ENCODE measurements around the gene UNC13D. TPM values are rescaled to one million over a fixed set of nuclear protein-coding genes. Genes with fewer than 3 reads are reported as not detected.
"Not testable (repeated sequence)": the region's sequence is repeated elsewhere in the genome, so short reads cannot be mapped to it uniquely, and the experiment has no call there.

UNC13D gene
- total RNA-seq, 1 donor from 2014 or later, result 4.7 TPM

GRCh38 chr17:75869282-75870141 lies 25.3 kb upstream of the UNC13D start:
- no peak for FAIRE-seq
- no peak for TF ChIP-seq CTCF (IDR thresholded peaks at IDR 0.05; ENCODE audit: insufficient read depth, low read length, severe bottlenecking)

GRCh38 chr17:75868730-75869281 lies 24.6 kb upstream of the UNC13D start:
- H3K4me3 ChIP-seq (ENCODE audit: low read depth, low read length); H3K27me3 ChIP-seq (ENCODE audit: control insufficient read depth, insufficient read depth, low read length): not testable (repeated sequence)

More at GRCh38 chr17:75869282-75870141, 25.3 kb upstream of the UNC13D start:
- no peaks in the 10 kb centered on the region for H3K36me3 ChIP-seq (ENCODE audit: control insufficient read depth, insufficient read depth, low read length)
- H3K4me3 ChIP-seq (ENCODE audit: low read depth, low read length), result no peak overlapping the region
- no peaks in the 10 kb centered on the region for H3K27me3 ChIP-seq (ENCODE audit: control insufficient read depth, insufficient read depth, low read length)
- DNase-seq (ENCODE audit: low read depth), result peak; percentile 54

GRCh38 chr17:75865404-75866188 lies 21.4 kb upstream of the UNC13D start:
- not testable (repeated sequence) for H3K4me3 ChIP-seq (ENCODE audit: low read depth, low read length); DNase-seq (ENCODE audit: low read depth); H3K27me3 ChIP-seq (ENCODE audit: control insufficient read depth, insufficient read depth, low read length); H3K36me3 ChIP-seq (ENCODE audit: control insufficient read depth, insufficient read depth, low read length); FAIRE-seq

More at GRCh38 chr17:75868730-75869281, 24.6 kb upstream of the UNC13D start:
- not testable (repeated sequence) for DNase-seq (ENCODE audit: low read depth); FAIRE-seq; H3K36me3 ChIP-seq (ENCODE audit: control insufficient read depth, insufficient read depth, low read length)

GRCh38 chr17:75864887-75865286 lies 20.7 kb upstream of the UNC13D start:
- H3K4me3 ChIP-seq (ENCODE audit: low read depth, low read length); H3K27me3 ChIP-seq (ENCODE audit: control insufficient read depth, insufficient read depth, low read length); H3K36me3 ChIP-seq (ENCODE audit: control insufficient read depth, insufficient read depth, low read length); FAIRE-seq: not testable (repeated sequence)
- peak; percentile 69 for DNase-seq (ENCODE audit: low read depth)

GRCh38 chr17:75864448-75864871 lies 20.3 kb upstream of the UNC13D start:
- Histone ChIP-seq H3K27me3 (ENCODE audit: control insufficient read depth, insufficient read depth, low read length) (no peaks in the 10 kb centered on the region), H3K36me3 (ENCODE audit: control insufficient read depth, insufficient read depth, low read length) (no peaks in the 10 kb centered on the region), H3K4me3 (ENCODE audit: low read depth, low read length) (no peak overlapping the region)
- DNase-seq (ENCODE audit: low read depth) (peak; percentile 79), FAIRE-seq (no peak)
- TF ChIP-seq CTCF (IDR thresholded peaks at IDR 0.05; ENCODE audit: insufficient read depth, low read length, severe bottlenecking), result no peak

- TF ChIP-seq CTCF (IDR thresholded peaks at IDR 0.05; ENCODE audit: insufficient read depth, low read length, severe bottlenecking), result no peak
- Histone ChIP-seq H3K4me3 (ENCODE audit: low read depth, low read length) (no peak overlapping the region), H3K27me3 (ENCODE audit: control insufficient read depth, insufficient read depth, low read length) (no peaks in the 10 kb centered on the region), H3K36me3 (ENCODE audit: control insufficient read depth, insufficient read depth, low read length) (no peaks in the 10 kb centered on the region)
- FAIRE-seq (no peak), DNase-seq (ENCODE audit: low read depth) (no peak)
Measured at GRCh38 chr17:75861927-75862317, 17.7 kb upstream of the UNC13D start.

GRCh38 chr17:75859358-75859757 lies 15.2 kb upstream of the UNC13D start:
- not testable (repeated sequence) for DNase-seq (ENCODE audit: low read depth); H3K27me3 ChIP-seq (ENCODE audit: control insufficient read depth, insufficient read depth, low read length); FAIRE-seq

More at GRCh38 chr17:75859358-75859757, 15.2 kb upstream of the UNC13D start:
- H3K4me3 ChIP-seq (ENCODE audit: low read depth, low read length); H3K36me3 ChIP-seq (ENCODE audit: control insufficient read depth, insufficient read depth, low read length): not testable (repeated sequence)
